Measurements from ENCODE around the gene RRAGA. TPM values are rescaled to one million over a fixed set of nuclear protein-coding genes. Genes with fewer than 3 reads are reported as not detected.

Gene RRAGA, protein sequence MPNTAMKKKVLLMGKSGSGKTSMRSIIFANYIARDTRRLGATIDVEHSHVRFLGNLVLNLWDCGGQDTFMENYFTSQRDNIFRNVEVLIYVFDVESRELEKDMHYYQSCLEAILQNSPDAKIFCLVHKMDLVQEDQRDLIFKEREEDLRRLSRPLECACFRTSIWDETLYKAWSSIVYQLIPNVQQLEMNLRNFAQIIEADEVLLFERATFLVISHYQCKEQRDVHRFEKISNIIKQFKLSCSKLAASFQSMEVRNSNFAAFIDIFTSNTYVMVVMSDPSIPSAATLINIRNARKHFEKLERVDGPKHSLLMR
- total RNA-seq, result 35.4 and 44.1 TPM in 2 replicates

DNA sequence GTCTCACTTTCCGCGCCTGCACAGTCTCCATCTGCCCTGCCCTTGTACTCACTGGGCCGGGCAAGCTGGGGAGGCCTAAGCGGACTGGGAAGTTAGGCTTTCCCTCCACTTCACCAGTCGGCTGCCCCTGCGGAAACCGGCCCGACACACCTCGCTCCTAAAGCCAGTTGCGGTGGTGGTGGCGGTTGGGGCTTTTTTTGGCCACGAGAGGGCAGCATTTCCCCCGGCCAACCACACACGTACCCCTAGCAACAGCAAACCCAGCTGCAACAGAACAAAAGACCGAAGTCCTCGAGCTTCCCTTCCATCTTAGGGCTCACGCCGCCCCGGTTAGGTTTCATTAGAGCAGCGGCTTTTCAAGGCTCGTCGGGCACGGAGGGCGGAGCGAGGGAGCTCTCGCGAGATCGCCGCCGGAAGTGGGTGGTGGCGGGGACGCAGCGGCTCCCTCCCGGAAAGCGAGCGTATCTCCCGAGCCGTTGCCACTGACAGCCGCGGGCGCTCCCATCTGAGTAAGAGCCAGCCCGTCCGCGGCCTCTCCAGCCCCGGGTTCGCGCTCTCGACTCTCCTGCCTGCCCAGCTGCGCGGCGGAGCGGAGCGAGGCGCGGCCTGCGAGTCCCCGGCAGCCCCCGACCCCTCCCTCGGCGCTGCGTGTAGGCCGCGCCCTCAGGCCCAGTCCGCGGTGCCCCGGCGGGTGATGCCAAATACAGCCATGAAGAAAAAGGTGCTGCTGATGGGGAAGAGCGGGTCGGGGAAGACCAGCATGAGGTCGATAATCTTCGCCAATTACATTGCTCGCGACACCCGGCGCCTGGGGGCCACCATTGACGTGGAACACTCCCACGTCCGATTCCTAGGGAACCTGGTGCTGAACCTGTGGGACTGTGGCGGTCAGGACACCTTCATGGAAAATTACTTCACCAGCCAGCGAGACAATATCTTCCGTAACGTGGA, at the start of gene RRAGA:
Gene RRAGA, plus strand, starts transcription at position 462 of the 951 bp plus-strand sequence. Its CDS starts 233 bp downstream, at position 695.

GRCh38 chr9:19033015-19033414, 16.2 kb upstream of the RRAGA start, which contains the start of gene SAXO1:
SAXO1 (minus strand) TSS chr9:19033209; CDS start chr9:19032908, 301 bp downstream.

Other genes with a start within 250 kb of the RRAGA start
- gene SAXO1, start 16.2 kb upstream of the RRAGA start, total RNA-seq, result not detected in 2 replicates
- gene HAUS6, start 53.5 kb downstream of the RRAGA start, total RNA-seq, result 15.1 and 16.8 TPM in 2 replicates
- gene PLIN2, start 78.1 kb downstream of the RRAGA start, total RNA-seq, result 30.2 and 212 TPM in 2 replicates
- gene DENND4C, start 181.3 kb downstream of the RRAGA start, total RNA-seq, result 45.0 and 68.3 TPM in 2 replicates